HG03064 (cell line): ENCODE measurements around the gene ARHGAP22.

Experiments
- ATAC-seq: cut with Tn5 transposase; IDR thresholded peaks from one replicate; pipeline ENCODE4 v1.9.1; 2021; ENCODE audit warnings: low read depth; ENCODE audit not compliant: unreplicated experiment

ARHGAP22 gene

DNA sequence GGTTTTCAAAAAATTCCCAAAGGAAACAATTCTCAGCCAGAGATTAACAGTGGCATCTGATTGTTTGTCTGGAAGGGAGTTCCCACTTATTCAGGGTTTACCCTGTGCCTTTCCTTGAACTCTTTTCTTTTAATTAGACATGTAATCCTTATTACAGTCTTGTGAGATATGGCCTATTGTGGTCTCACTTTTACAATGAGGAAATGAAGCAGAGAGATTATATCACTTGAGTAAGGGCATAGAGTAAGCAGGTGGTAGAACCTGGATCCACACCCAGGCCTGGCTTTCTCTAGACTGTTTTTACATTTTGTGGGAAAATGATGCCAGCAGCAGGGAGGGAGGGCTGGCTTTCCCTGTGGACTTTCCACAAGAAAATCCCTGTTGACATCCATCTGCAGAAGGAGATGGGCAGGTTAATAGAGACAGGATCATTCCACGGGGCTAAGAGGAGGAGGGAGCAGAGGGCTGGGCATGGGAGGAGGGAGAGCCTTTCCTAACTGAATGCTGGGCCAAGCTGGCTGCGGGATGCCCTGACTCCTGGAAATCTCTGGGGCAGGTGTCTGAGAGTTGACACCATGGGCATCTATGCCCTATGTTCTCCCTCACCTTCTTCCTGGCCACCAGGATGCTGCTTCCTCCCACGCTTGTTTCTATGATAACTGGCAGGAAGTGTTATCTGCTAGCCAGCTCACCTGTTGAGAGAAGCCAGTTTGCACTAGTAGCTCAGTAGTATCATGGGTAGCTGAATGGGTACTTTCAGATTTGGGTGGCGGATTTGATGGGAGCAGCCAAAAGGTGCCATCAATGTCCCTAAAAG, 28.7 kb upstream of the ARHGAP22 start:
- ATAC-seq, result peak; percentile 22

GRCh38 chr10:48632166-48632565, 27.3 kb upstream of the ARHGAP22 start:
- no peak for ATAC-seq

DNA sequence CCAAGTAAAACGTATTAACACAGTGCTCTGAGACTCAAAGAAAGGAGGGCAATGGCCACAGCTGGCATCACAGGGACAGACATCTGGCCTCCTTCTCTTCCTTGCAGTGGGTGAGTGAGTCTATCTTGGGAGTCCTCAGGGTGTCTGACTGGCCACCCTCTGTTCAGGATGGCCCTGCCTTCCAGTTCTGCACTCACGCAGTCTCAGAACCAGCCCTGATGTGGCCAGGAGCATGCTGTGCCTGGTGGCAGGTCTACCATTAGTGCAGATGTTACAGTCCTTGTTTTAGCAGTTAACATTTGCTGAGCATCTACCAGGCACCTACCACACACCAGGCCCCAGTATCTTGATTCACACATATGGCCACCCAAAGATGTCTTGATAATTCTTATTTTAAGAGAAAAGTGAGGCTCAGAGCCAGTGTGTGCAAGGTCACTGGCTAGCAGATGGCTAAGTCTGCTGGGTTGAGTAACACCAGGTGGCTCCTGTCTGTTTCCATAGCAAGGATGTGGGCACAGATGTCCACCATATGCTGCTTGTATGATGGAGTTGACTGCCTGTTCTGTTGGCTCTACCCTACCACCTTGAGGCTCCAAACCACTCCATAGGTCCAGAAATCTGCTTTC, 23.2 kb upstream of the ARHGAP22 start:
- no peak for ATAC-seq

DNA sequence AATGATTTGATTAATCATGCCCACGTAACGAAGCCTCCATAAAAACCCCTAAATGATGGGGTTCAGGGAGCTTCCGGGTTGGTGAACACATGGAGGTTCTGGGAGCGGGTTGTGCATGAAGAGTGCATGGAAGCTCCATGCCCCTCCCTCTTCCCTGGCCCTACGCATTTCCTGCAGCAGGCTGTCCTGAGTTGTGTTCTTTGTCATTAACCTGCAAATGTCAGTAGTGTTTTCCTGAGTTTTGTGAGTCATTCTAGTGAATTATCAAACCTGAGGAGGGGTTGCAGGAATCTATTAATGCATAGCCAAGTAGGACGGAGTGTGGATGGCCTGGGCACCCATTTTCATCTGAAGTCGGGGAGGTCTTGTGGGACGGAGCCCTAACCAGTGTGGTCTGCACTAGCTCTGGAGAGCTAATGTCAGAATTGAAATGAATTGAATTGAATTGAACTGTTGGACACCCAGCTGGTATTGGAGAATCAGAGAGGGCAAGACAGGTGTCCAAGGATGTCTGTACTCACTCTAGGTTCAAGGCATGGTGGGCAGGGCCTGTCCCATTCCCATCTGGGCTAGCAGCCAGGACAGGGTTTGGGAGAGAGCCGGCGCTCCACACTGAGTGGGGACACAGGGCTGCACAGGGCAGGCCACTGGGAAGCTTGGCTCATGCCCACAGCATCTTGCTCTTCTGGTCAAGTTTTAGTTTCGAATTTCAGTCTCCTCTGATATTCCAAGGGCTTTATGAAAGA, 22.3 kb upstream of the ARHGAP22 start:
- no peak for ATAC-seq

GRCh38 chr10:48626447-48626846, 21.6 kb upstream of the ARHGAP22 start:
- ATAC-seq, result no peak

DNA sequence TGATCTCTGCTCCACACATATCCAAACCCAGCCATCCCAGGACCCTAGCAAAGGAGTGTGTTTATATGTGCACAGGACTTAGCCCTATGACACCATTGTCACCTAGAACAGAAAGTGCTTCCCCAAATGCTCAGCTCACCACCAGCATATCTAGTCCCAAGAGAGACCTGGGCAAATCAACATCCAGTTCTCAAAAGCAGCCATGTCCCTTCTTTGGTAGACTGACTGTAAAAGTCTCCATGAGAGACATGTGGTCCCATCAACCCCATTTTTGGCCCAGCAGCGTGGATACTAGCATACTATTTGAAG, 20.9 kb upstream of the ARHGAP22 start:
- ATAC-seq, result no peak

GRCh38 chr10:48623607-48624132, 18.8 kb upstream of the ARHGAP22 start:
- no peak for ATAC-seq

DNA sequence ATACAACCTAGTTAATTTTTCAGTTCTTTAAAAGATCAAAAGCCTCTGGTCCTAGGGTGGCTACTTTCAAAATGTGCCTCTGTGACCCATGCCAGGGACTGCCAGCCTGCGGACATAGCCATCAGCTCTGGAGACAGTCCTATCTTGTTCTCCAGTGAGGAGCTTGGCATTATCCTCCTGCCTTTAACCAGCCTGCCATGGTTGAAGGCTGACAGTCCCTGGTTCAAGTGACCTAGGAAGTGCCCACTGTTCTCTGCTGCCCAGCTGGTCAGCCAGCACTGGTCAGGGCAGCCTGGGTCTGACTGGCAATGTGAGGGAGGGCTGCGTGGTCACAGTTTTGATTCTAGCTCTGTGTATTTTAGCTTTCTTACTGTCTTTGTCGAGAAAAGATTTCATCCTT, 18.1 kb upstream of the ARHGAP22 start:
- no peak for ATAC-seq

DNA sequence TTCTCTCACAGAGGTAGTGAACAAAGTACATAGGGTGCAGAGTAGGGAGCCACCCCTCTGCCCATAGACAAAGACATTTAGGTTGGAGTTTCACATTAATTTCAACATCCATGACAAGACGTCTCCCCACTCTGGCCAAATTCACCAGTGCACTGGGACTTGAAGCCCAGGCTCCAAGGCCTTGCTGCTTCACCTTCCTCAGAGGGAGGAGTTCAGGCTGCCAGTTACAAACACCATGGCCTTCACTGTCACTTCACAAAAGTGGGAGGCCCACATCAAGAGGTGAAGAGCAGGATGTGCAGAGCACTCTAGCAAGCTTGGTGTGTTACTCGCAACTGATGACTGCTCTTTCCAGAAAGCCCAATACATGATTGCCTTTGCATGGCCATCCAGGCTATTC, 15.8 kb upstream of the ARHGAP22 start:
- no peak for ATAC-seq

DNA sequence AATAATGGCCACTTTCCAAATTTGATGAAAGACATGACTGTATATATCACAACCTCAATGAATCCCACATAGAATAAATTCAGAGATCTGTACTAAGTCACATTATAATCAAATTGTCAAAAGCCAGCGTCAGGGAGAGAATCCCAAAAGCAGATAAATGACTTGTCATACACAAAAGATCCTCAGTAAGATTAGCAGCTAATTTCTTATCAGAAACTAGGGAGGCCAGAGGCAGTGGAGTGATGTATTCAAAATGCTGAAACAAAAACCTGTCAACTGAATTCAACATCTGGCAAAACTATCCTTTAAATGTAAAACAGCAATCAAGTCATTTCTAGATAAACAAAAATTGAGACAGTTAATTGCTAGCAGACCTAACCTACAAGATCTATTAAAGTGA, 11.6 kb upstream of the ARHGAP22 start:
- ATAC-seq, result no peak

DNA sequence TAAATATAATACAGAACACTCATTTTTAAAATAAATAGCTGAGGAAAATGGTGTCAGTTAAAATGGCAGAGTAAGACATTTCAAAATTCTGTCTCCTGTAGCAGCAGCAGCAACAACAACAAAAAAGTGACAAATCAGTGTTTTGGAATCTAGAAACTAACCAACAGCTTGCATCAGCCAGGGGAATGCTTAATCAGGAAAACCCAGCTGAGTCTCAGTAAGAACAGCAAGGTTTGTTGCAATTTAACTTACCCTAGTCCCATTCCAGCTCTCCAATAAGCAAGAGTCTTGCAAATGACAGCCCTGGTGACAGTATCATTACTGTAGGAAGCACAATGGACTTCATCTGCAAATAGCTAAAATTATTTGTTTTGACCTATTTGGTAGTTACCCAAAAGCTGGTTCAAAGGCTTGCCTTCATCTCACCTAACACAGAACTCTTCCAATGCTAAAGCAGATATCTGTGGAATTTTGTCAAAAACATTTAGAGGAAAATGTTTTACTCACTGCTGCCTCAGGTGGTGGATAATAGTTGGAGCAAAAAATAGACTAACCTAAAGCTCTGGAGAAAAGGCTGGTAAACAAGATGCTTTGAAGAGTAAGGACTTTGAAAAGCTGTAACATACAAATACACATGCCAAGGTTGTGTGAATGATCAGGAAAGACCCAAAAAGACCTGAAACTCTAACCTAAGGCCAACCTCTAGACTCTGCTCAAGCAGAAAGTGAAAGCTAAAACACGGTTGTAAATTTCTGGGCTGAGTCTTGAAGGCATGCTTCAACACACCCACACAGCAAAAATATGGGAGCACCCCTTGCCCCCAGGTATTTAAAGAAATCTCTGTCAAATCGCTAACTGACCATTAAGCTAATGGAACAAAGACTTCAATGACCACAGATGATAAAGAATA, 9.9 kb upstream of the ARHGAP22 start:
- peak; percentile 68 for ATAC-seq

DNA sequence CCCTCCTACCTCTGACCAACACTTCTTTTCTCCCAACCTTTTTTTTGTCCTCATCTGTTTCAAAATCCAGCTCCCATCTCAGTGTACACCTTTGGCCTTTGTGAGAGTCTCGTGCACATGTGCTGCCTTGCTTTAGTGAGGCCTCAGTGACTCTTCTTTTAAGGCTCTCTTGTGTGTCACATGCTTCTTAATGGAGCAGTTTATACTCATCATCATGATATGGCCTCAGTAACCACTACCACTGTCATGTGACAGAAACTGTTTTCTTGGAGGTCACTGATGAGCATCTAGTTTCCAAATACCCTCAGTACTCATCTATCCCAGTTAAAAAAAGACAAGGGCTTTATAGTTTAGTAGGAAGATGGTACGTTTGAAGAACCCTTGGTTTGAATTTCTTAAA, 8.1 kb upstream of the ARHGAP22 start:
- ATAC-seq, result no peak

DNA sequence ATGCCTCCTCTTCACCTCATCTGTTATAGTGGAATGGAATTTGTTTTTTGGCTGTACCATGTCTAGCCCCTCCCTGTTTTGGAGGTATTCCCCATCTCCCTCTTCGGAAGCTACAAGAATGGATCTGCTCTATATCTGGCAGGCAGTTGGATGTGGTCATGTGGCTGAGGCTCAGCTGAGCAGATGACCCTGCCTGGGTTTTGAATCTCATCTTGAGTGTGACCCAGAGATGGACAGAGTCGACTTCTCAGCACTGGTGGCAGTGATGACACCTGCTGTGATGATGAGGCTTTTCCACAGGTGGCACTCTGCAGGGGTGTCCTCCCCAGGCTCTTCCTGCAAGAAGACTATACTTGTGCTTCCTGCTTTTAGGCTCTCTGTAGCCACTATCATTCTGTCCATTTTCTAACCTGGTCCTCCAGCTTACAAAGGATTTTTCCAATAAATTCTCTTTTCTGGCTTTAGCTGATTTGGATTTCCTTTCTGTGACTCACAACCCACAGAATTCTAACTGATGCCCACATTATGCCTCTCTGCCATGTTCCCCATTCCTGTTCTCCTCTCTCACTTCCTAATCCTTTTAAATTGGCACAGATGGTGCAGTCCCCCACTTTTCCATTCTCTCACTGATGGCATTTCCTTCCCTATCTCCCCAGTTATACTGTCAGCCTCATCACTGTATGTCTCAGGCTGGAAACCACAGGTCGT, 7.5 kb upstream of the ARHGAP22 start:
- no peak for ATAC-seq

DNA sequence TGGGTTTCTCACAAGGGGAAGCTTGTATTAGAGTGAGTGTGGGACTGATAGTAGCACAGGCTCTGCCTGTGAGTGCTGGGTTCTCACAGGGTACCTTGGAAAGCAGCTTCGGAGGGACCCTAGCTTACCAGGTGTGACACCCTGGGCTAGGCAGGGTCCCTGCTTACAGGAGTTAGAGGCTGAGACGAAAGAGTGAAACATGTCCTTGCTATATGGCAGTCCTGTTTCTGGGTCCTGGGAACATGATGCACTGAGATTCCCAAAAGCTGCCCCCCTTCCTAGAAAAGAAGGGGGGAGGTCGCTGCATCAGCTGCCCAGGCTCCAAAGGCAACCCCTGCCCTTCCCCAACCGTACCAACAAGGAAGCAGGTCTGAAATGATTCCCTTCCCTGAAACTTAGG, 6.3 kb upstream of the ARHGAP22 start:
- ATAC-seq, result no peak

DNA sequence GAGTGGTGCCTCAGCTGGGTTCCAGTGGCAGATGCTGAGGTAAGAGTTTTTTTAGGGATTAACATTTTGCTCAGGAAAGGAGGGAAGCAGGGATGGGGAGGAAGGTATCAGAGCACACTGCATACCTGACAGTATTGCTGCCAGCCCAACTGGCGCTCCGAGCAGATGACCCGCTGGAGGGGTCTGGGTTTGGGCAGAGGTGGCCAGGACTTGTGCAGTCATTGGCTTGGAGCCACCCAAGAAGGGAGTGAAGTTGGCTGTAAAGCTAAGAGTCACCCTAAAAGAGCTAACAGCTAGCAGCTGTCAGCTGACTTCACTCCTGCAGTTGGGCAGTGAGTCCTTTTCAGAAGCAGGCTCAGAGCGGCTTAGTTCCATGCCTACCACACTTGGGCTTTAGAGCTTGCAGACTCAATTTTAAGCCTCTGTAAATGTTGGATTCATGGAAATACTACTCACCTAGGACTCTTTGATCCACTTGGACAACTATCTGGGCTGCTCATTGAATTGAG, 5.8 kb upstream of the ARHGAP22 start:
- no peak for ATAC-seq

DNA sequence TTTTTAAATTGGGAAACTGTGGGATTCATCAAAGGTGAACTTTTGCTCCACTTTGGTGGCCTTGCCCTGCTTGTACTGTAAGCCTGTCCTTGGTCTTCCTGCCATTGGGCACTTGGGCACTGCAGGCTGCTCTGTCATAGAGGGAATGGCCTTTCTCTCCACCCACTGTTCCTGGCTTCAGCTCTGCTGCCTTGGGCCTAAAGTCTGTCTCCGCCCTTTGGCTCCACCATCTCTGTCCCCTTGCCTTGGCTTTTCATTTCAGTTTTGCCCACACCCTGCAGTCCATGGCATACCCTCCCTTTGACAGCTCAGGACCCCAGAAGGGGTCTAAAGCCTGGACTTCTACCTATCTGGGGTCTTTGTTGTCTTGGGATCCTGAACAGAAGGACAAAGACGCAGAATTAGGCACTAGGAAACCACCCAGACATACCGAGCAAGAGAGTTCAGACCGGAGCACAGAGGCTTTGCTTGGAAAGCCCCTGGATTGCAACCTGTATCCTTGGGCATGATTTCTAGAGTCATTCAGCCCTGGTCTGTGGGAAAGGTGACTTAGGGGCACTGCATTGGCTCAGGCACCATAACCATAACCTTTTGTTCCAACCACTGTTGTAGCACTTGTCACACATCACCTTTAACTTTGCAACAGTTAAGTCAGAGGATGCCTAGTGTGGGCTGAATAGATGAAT, 5.2 kb upstream of the ARHGAP22 start:
- ATAC-seq, result no peak

- ATAC-seq, result no peak
Measured at GRCh38 chr10:48609441-48609840, 4.6 kb upstream of the ARHGAP22 start.

GRCh38 chr10:48608976-48609375, 4.1 kb upstream of the ARHGAP22 start:
- ATAC-seq, result no peak

- peak; percentile 78 for ATAC-seq
Measured at GRCh38 chr10:48608279-48608681, 3.4 kb upstream of the ARHGAP22 start.
